K562 (cell line): Measurements from ENCODE around the gene TBL1X. TPM values are rescaled to one million over a fixed set of nuclear protein-coding genes. Genes with fewer than 3 reads are reported as not detected.

Experiments
- ATAC-seq: fragments of 200-7000 bp; cut with Tn5 transposase; 3 replicates; pipeline ENCODE4 v1.9.1; 2020; ENCODE audit warnings: moderate library complexity
- BruUV-seq: library from RNA; stranded (reverse); fragments of 400-500 nt; replicated peaks from 2 replicates; lab custom pipeline; 2021; lab: Mats Ljungman, UMichigan
- CTCF ChIA-PET: fragments of 300-600 bp; formaldehyde crosslinking; extraction: SDS; loops from one replicate; lab custom pipeline; 2021; ENCODE audit warnings: low intra/inter-chr PET ratio; lab: Yijun Ruan, JAX
- POLR2A ChIA-PET: fragments of 300-600, 350-650 bp; sonication (Branson Sonifier 250); formaldehyde crosslinking; extraction: SDS; loops from one replicate; lab custom pipeline; 2021; ENCODE audit warnings: antibody characterized with exemption, inconsistent platforms; lab: Yijun Ruan, JAX
- DNase-seq, 4 experiments: peaks; one replicate each; pipeline versions ENCODE4 v3.0.0 to v3.0.0-alpha.2; 2011 to 2018; ENCODE audit warnings: low spot score in 3 of 4, mixed read lengths in 3 of 4; ENCODE audit errors: extremely low read depth in 1 of 4
- FAIRE-seq: peaks from 2 replicates; lab custom pipeline; 2011; peaks lifted over from hg19 to GRCh38; lab: Jason Lieb, UNC
- H2AFZ ChIP-seq: 2 replicates; pipeline ENCODE4 v1.6.0; 2011; ENCODE audit warnings: low read depth, low read length, control low read depth, inconsistent platforms
- H3K27ac ChIP-seq: fragments of 200-600 bp; 3 replicates; pipeline ENCODE4 v1.8.0; 2011; ENCODE audit warnings: low read depth, mild to moderate bottlenecking, control low read depth, inconsistent platforms, low read length, moderate library complexity, mixed read lengths; ENCODE audit errors: extremely low read depth
- H3K27me3 ChIP-seq, 2 experiments: fragments of 300-600 bp in 1 of 2; 2 replicates in 1 of 2; 3 replicates in 1 of 2; pipeline versions ENCODE4 v1.6.0 to v1.8.0; 2011; ENCODE audit warnings: inconsistent platforms in 2 of 2, low read length in 2 of 2, mild to moderate bottlenecking in 1 of 2, mixed read lengths in 1 of 2, moderate library complexity in 1 of 2; ENCODE audit not compliant: control insufficient read depth in 2 of 2, insufficient read depth in 2 of 2
- H3K36me3 ChIP-seq: fragments of 300-600 bp; 3 replicates; pipeline ENCODE4 v1.8.0; 2011; ENCODE audit warnings: mild to moderate bottlenecking, low read length, inconsistent platforms; ENCODE audit not compliant: control insufficient read depth, insufficient read depth
- H3K4me1 ChIP-seq, 2 experiments: fragments of 200-600 bp in 1 of 2; replicated peaks in 1 of 2; 2 replicates in 1 of 2; 3 replicates in 1 of 2; pipeline versions ENCODE4 v1.5.1 to v1.8.0; 2011; ENCODE audit warnings: inconsistent platforms in 2 of 2, low read length in 2 of 2, mild to moderate bottlenecking in 1 of 2, mixed read lengths in 1 of 2, moderate library complexity in 1 of 2; ENCODE audit not compliant: control insufficient read depth in 2 of 2, insufficient read depth in 2 of 2
- H3K4me2 ChIP-seq: 2 replicates; pipeline ENCODE4 v1.6.1; 2011; ENCODE audit warnings: low read length, control low read depth, inconsistent platforms, mixed read lengths; ENCODE audit not compliant: insufficient read depth
- H3K4me3 ChIP-seq: fragments of 200-600 bp; sonication (generic), shearing (Covaris generic); 2 replicates; pipeline ENCODE4 v1.5.1; 2016; ENCODE audit warnings: control low read depth, inconsistent platforms
- H3K79me2 ChIP-seq: fragments of 200-600 bp; 3 replicates; pipeline ENCODE4 v1.8.0; 2011; ENCODE audit warnings: low read length, inconsistent platforms; ENCODE audit not compliant: control insufficient read depth, insufficient read depth
- H3K9ac ChIP-seq, 2 experiments: 2 replicates each; pipeline versions ENCODE4 v1.6.0 to v1.6.1; 2011; ENCODE audit warnings: low read depth in 2 of 2, low read length in 2 of 2, control low read depth in 1 of 2, inconsistent platforms in 1 of 2, mild to moderate bottlenecking in 1 of 2, mixed read lengths in 1 of 2; ENCODE audit not compliant: insufficient read depth in 1 of 2
- H3K9me1 ChIP-seq: one replicate; pipeline ENCODE4 v1.6.0; 2011; ENCODE audit warnings: inconsistent platforms, mild to moderate bottlenecking, low read length, moderate library complexity; ENCODE audit not compliant: control insufficient read depth, insufficient read depth
- H3K9me3 ChIP-seq: replicated peaks from 2 replicates; pipeline ENCODE4 v1.5.1; 2011; ENCODE audit warnings: low read depth, low read length, inconsistent platforms; ENCODE audit not compliant: control insufficient read depth, insufficient read depth
- H4K20me1 ChIP-seq: replicated peaks from 2 replicates; pipeline ENCODE4 v1.6.1; 2011; ENCODE audit warnings: low read length, inconsistent platforms, mixed read lengths; ENCODE audit not compliant: control insufficient read depth, insufficient read depth
- CHD1 ChIP-seq: fragments of 200-600 bp; sonication (generic); IDR thresholded peaks from one replicate; pipeline ENCODE4 v1.6.1; 2012; ENCODE audit warnings: mild to moderate bottlenecking, moderate library complexity, low read length, inconsistent platforms
- E2F3 ChIP-seq: fragments of 250-450 bp; sonication (Bioruptor Pico); IDR thresholded peaks from 2 replicates; pipeline ENCODE4 v1.4.0; 2020; ENCODE audit warnings: mild to moderate bottlenecking
- FOXJ3 ChIP-seq: sonication (generic); formaldehyde crosslinking; IDR thresholded peaks from 2 replicates; pipeline ENCODE4 v1.4.0; 2020; ENCODE audit warnings: mild to moderate bottlenecking, missing genetic modification reagents
- HIVEP1 ChIP-seq: fragments of 250-450 bp; sonication (Bioruptor Pico); IDR thresholded peaks from 2 replicates; pipeline ENCODE4 v1.4.0; 2020; ENCODE audit warnings: mild to moderate bottlenecking
- KDM4B ChIP-seq, 2 experiments: fragments of 450-650 bp in 1 of 2; sonication (generic) in 1 of 2; IDR thresholded peaks; 2 replicates each; pipeline ENCODE4 v1.6.1; 2016 to 2017; ENCODE audit warnings: borderline replicate concordance in 2 of 2, antibody characterized with exemption in 1 of 2, low read depth in 1 of 2, mild to moderate bottlenecking in 1 of 2
- MCM5 ChIP-seq: fragments of 450-650 bp; IDR thresholded peaks from 2 replicates; pipeline ENCODE4 v1.6.1; 2016; ENCODE audit warnings: low read depth
- NR3C1 ChIP-seq: sonication (generic); formaldehyde crosslinking; IDR thresholded peaks from 2 replicates; pipeline ENCODE4 v1.8.1; 2022; ENCODE audit warnings: missing genetic modification reagents
- PHTF2 ChIP-seq: fragments of 250-450 bp; sonication (Bioruptor Pico); IDR thresholded peaks from 2 replicates; pipeline ENCODE4 v1.5.0; 2021; ENCODE audit warnings: mild to moderate bottlenecking
- TCF7L2 ChIP-seq: fragments of 150-350 bp; IDR thresholded peaks from 2 replicates; pipeline ENCODE4 v1.6.1; 2016; ENCODE audit warnings: low read depth, mild to moderate bottlenecking, low read length, moderate library complexity
- ZNF12 ChIP-seq: sonication (generic); formaldehyde crosslinking; IDR thresholded peaks from 2 replicates; pipeline ENCODE4 v1.4.0; 2020; ENCODE audit warnings: mild to moderate bottlenecking, missing genetic modification reagents
- ZNF282 ChIP-seq: sonication (generic); formaldehyde crosslinking; IDR thresholded peaks from 2 replicates; pipeline ENCODE4 v1.8.1; 2023; ENCODE audit warnings: missing genetic modification reagents
- ZNF583 ChIP-seq: fragments of 250-450 bp; sonication (Bioruptor Pico); IDR thresholded peaks from 2 replicates; pipeline ENCODE4 v1.4.0; 2020
- WGBS: fragments of 100-300 bp; shearing (Covaris generic); methylation state at CpG from one replicate; pipeline ENCODE4 v1.1.6; 2016; ENCODE audit warnings: low coverage, mixed read lengths; ENCODE audit not compliant: insufficient coverage; ENCODE audit errors: missing lambda C conversion rate; 5-methylcytosine and 5-hydroxymethylcytosine counted together
- in situ Hi-C: fragments of 300-500 bp; cut with MboI; formaldehyde crosslinking; loops from 4 replicates; pipeline ENCODE4 v1.15.0; 2018; ENCODE audit warnings: inconsistent platforms, mixed read lengths
- intact Hi-C: fragments of 100-400 bp; cut with micrococcal nuclease; formaldehyde crosslinking; loops from 2 replicates; pipeline ENCODE4 v1.14.2; 2022
- polyA plus RNA-seq, 8 experiments: library from polyadenylated mRNA; depleted of rRNA in 4 of 8; stranded (reverse) in 5 of 8; unstranded in 3 of 8; fragments of >200 nt; fragmentation: Nextera tagmentation in 2 of 8; fragmentation: Illumina TruSeq in 1 of 8; extraction: Ambion mirVana in 2 of 8; extraction: Trizol in 1 of 8; gene quantifications; 2 replicates each; pipeline versions ENCODE4 v1.2.1 to v1.2.3, GENCODE V29; 2011 to 2014; ENCODE audit warnings: inconsistent platforms in 1 of 8, missing spikeins in 1 of 8
- total RNA-seq, 7 experiments: library from RNA; depleted of rRNA in 6 of 7; stranded (reverse); fragments of >200 nt in 6 of 7; fragmentation: Illumina TruSeq in 2 of 7; extraction: Trizol in 2 of 7; gene quantifications; 2 replicates each; pipeline versions ENCODE4 v1.2.1 to v1.2.3, GENCODE V29; 2011 to 2021; ENCODE audit warnings: low replicate concordance in 1 of 7
- TF ChIP-seq, protein P1 (sequence below): fragments of 250-450 bp; sonication (Bioruptor Pico); IDR thresholded peaks from 2 replicates; pipeline ENCODE4 v1.5.0; 2021

Gene TBL1X
- total and polyA plus RNA-seq, 9 of the 15 experiments (the other 6 are each of a cell fraction or from before 2014, with no cell fraction given), result 6.0 to 49.6 (median 19.7) TPM

DNA sequence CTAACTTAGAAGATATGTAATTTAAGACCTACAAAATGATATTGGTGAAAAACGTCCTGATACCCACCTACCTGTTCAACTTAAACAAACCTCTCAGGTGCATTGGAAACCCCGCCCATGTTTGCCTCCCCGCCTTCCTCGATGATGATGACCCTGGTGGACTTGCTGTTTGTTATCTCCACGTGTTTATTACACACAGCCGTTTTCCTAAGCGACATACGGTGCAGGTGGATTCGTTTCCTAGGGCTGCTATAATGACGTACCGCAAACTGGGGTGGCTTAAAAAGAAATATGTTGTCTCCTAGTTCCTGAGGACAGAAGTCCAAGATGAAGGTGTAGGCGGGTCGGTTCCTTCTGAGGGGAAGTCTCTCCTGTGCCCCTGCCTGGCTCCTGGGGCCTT, 190.1 kb downstream of the TBL1X start:
- 88% methylated on average over 12 of the region's 13 CpGs for WGBS
- H4K20me1 ChIP-seq, result no peaks in the 10 kb centered on the region
- ATAC-seq, result no peak
- H3K27ac ChIP-seq, result no peak overlapping the region
- no TSS peak for BruUV-seq
- no peak for TF ChIP-seq FOXJ3 (CRISPR knock-in tag)
- TF ChIP-seq ZNF583 (CRISPR knock-in tag), result no peak
- no peak for TF ChIP-seq CHD1
- TF ChIP-seq TCF7L2, result no peak
- TF ChIP-seq, protein P1, sequence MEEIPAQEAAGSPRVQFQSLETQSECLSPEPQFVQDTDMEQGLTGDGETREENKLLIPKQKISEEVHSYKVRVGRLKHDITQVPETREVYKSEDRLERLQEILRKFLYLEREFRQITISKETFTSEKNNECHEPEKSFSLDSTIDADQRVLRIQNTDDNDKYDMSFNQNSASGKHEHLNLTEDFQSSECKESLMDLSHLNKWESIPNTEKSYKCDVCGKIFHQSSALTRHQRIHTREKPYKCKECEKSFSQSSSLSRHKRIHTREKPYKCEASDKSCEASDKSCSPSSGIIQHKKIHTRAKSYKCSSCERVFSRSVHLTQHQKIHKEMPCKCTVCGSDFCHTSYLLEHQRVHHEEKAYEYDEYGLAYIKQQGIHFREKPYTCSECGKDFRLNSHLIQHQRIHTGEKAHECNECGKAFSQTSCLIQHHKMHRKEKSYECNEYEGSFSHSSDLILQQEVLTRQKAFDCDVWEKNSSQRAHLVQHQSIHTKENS (CRISPR knock-in tag), result no peak
- TF ChIP-seq ZNF282 (CRISPR knock-in tag), result no peak
- TF ChIP-seq PHTF2 (CRISPR knock-in tag), result no peak
- TF ChIP-seq HIVEP1, result no peak
- TF ChIP-seq ZNF12 (CRISPR knock-in tag), result no peak
- no peak for TF ChIP-seq NR3C1 (CRISPR knock-in tag)
- no peak for TF ChIP-seq KDM4B (IDR thresholded peaks at IDR 0.05; ENCODE audit: borderline replicate concordance in 2 of 2, low read depth in 1 of 2)
- no peak for TF ChIP-seq MCM5
- no peak for TF ChIP-seq E2F3 (CRISPR knock-in tag)
- H3K27me3 ChIP-seq, result no peaks in the 10 kb centered on the region
- no peak overlapping the region for H3K4me2 ChIP-seq
- no peaks in the 10 kb centered on the region for H3K4me1 ChIP-seq
- CTCF ChIA-PET, result no interaction called here
- H3K4me3 ChIP-seq, result no peak overlapping the region
- H3K9me3 ChIP-seq, result no peaks in the 10 kb centered on the region
- H3K9ac ChIP-seq, result no peak overlapping the region
- in situ Hi-C loops, result no loop called here
- intact Hi-C loops, result no loop called here
- H3K79me2 ChIP-seq, result no peaks in the 10 kb centered on the region
- peaks cover 19% of the 10 kb centered on the region; the same call in 2 of the 3 replicates for H3K36me3 ChIP-seq
- no peak overlapping the region for H2AFZ ChIP-seq
- no peak for DNase-seq
- FAIRE-seq, result no peak
- no peaks in the 10 kb centered on the region for H3K9me1 ChIP-seq
- POLR2A ChIA-PET, result no interaction called here
